HFF-Myc (cell line): ENCODE data around the gene ATP2B2.

ENCODE experiments used
- DNase-seq: peaks from one replicate; pipeline ENCODE4 v3.0.0-alpha.2; 2011; ENCODE audit warnings: low read depth; ENCODE audit errors: extremely low read depth
- H3K4me3 ChIP-seq: replicated peaks from 2 replicates; pipeline ENCODE4 v1.5.1; 2011; ENCODE audit warnings: low read depth, mild to moderate bottlenecking, control low read depth, low read length
- TF ChIP-seq, protein P1 (sequence below): IDR thresholded peaks from 2 replicates; pipeline ENCODE4 v1.5.1; 2012; ENCODE audit warnings: mild to moderate bottlenecking, low read depth, low read length, control low read depth; ENCODE audit errors: missing control alignments

ATP2B2 gene

DNA sequence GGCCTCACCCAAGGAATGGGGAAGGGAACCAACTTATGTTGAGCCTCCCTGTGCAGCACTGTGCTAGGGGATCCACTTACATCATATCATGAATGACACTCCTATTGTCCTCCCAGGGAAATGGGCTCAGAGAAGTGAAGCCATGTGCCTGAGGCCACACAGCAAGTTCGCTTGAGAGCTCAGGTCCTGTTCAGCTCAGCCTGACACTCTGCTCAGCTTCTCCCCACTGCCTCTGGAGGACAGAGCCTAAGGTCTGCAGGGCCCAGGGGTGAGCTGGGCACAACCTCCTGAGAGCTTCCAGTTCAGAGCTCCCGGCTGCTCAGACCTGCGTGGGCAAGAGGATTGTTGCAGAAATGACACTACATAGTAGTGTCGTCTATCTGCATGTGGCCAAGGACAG is 108.5 kb downstream of the ATP2B2 start:
- TF ChIP-seq, protein P1, sequence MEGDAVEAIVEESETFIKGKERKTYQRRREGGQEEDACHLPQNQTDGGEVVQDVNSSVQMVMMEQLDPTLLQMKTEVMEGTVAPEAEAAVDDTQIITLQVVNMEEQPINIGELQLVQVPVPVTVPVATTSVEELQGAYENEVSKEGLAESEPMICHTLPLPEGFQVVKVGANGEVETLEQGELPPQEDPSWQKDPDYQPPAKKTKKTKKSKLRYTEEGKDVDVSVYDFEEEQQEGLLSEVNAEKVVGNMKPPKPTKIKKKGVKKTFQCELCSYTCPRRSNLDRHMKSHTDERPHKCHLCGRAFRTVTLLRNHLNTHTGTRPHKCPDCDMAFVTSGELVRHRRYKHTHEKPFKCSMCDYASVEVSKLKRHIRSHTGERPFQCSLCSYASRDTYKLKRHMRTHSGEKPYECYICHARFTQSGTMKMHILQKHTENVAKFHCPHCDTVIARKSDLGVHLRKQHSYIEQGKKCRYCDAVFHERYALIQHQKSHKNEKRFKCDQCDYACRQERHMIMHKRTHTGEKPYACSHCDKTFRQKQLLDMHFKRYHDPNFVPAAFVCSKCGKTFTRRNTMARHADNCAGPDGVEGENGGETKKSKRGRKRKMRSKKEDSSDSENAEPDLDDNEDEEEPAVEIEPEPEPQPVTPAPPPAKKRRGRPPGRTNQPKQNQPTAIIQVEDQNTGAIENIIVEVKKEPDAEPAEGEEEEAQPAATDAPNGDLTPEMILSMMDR, result no peak
- DNase-seq, result no peak
- no peak overlapping the region for H3K4me3 ChIP-seq

DNA sequence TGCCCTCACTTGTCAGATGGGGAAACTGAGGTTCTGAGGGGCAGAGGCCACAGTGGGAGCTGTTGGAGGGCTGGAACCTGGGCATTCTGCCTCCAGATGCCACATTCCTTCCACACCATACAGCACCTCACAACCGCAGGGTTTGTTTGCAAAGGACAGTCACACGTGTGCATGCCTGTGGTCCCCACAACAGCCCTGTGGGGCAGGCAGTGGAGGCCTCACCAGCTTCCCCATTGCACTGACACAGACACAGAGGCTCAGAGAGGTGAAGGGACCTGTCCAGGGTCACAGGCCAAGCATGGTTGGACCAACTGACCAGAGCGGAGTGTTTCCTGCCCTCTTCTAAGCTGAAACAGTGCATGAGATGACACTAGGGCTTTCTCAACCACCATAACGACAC is 109.3 kb downstream of the ATP2B2 start:
- DNase-seq, result no peak
- no peak overlapping the region for H3K4me3 ChIP-seq

DNA sequence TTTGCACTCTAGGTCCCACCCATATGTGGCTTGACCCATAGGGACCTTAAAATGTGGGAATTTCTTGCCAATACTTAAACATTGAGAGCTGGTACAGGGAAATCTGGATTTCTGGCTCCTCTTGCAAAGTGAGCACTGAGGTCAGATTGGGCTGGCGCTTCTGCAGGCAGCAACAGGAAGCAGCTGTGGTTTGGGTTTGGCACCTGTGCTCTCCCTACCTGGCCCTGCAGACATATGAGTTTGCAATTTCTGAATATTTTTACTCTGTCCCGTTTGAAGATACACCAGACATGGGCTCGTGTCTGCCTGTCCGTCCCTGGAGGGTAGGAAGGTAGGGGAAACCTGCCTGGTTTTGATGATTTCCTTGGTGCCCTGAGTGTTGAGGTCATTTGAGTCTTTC is 109.7 kb downstream of the ATP2B2 start:
- no peak overlapping the region for H3K4me3 ChIP-seq
- DNase-seq, result no peak
- TF ChIP-seq, protein P1, result no peak

More for the DNA sequence above, 109.3 kb downstream of the ATP2B2 start:
- TF ChIP-seq, protein P1, result no peak

DNA sequence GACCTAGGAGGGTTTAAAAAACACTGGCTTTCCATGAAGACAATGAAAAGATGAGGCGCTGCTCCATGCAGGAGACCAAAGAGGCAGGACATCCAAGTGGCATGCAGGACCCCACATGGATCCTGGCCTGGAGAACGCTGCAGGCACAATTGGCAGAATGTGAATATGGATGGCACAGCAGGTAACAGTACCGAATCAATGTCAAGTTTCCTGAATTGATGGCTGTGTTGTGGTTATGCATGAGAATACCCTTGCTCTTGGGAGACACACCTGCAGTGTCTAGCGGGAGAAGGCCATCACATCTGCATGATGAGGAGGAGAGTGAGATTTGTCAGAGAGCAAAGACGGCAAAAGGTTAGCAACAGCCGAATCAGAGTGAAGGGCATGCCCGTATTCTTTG is 110.2 kb downstream of the ATP2B2 start:
- H3K4me3 ChIP-seq, result no peak overlapping the region
- DNase-seq, result no peak
- TF ChIP-seq, protein P1, result no peak

DNA sequence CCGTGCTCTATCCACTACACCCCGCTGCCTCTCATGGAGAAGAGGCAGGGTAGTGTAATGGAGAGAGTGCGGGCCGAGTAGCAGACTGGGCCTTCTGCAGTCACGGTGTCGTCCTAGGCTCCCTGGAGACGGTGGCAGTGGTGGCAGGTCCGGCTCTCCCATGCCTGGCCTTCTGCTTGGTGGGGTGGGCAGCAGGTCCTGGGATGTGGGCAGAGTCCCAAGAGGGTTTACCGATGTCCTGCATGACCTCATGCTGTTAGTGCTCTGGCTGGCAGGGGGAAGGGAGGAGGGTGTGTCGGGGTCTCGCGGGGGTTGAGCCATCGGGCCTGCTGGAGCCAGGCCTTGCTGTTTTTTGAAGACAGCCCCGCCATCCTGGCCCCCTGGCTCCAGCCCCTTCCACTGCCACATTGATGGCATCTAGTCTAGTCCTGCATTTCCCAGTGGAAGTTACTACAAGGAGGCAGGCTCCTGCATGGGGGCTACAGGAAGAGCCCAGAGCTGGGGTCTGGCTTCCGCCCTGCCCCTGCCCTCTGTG is 110.8 kb downstream of the ATP2B2 start:
- TF ChIP-seq, protein P1, result no peak
- no peak overlapping the region for H3K4me3 ChIP-seq
- DNase-seq, result no peak

DNA sequence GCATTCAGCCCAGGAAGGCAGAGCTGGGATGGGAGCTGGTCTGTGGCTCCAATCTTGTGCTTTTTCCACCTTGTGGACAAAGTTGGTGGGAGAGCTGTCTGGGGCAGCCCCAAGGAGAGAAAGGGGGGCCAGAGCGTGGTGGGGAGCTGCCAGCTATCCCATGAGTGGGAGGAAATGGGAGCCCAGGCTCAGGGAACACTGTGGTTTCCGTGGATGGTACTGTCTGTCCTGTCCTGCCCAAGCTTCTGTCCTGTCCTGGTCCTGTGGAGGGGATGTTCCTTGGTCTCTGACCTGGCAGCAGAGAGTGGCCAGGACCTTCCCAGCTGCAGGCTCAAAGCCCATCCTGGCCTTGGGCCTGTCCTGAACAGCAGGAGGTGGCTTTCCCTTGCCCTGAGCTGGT is 111.9 kb downstream of the ATP2B2 start:
- H3K4me3 ChIP-seq, result no peak overlapping the region
- DNase-seq, result no peak
- TF ChIP-seq, protein P1, result no peak

DNA sequence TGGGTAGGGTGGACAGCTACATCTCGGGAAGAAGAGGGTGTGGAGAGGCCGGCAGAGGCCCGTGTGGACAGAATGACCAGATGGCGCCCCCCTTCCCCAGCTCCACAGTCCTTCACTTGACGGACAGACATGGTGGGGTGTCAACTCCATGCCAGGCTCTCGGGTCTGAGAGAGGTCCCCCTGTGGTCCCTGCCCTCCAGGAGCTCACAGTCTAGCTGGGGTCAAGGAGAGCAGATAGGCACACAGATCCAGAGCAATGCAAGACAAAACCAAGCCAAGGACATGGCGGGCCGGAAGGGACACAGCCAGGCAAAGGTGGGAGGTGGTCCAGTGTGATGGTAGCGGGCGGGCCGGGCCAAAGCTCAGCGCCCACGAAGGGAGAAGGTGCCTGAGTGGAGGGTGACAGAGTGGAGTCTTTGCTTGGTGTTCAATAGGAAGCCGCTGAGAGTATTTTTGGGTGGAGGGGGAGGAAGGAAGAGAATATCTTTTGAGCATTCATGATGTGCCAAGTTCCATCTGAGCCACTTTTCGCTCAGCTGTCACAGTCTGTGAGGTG is 112.4 kb downstream of the ATP2B2 start:
- no peak overlapping the region for H3K4me3 ChIP-seq
- no peak for DNase-seq
- TF ChIP-seq, protein P1, result no peak
